Measurements from ENCODE around the gene DAP.
"Not testable (repeated sequence)": the region's sequence is repeated elsewhere in the genome, so short reads cannot be mapped to it uniquely, and the experiment has no call there.

DAP gene

DNA sequence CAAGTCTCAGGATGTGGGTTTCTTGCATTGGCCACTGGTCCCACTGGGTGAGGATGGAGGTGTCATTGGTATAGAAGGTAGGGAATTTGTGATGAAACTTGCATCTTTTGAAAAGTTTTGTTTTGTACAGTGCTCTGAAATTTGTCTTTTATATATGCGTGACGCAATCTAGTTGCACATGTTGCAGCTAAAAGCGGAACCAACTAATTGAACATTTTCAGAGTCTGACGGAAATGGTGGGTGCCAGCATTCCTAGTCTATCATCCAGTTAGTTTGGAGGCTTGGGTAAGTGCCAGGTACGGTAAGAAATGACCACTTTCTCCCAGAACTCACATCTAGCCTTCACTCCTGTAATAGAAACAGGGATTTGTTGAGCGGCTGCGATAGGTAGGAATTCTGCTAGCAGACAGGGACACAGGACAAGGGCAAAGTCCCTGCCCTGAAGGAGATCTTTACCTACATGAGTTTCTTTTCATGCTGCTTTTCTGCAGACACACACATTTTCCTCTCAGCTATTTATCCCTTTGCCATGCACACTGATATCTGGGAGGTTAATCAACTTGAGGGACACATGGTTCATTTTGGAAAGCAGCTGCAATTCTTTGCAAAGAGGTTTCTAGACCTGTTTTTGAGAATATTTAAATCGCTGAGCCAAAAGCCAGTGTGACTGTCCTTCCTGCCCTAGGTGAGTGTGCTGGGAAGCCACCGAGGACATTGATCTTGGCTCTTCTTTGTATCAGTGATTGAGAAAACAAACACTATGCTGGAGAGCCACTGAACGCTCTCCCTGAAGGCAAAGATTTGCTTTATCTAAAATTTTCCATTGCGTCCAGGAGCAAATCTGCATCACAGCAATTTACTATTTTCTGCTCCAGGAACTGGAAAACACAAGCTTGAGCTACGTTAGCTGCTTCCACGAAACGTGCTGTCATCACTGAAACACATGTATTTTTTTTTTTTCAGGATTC, 89.7 kb downstream of the DAP start:
- Histone ChIP-seq H3K36me3 (ENCODE audit: insufficient read depth, insufficient read length, low read length) (no peaks in the 10 kb centered on the region), H3K9ac (ENCODE audit: insufficient read length, low read depth) (no peak overlapping the region), H3K27me3 (ENCODE audit: insufficient read depth, insufficient read length) (no peaks in the 10 kb centered on the region), H3K9me3 (ENCODE audit: insufficient read depth, low read length) (no peaks in the 10 kb centered on the region), H3K4me3 (ENCODE audit: insufficient read length, low read depth) (no peak overlapping the region), H3K4me1 (ENCODE audit: insufficient read depth, insufficient read length) (no peaks in the 10 kb centered on the region)
- TF ChIP-seq YY1 (IDR thresholded peaks at IDR 0.05; ENCODE audit: insufficient read depth, insufficient read length) (no peak), ZNF274 (IDR thresholded peaks at IDR 0.05; ENCODE audit: low read depth, low read length) (no peak), SUZ12 (IDR thresholded peaks at IDR 0.05; ENCODE audit: extremely low read depth, insufficient read depth, insufficient read length) (no peak)
- no peak for DNase-seq (ENCODE audit: low read depth, low spot score)

DNA sequence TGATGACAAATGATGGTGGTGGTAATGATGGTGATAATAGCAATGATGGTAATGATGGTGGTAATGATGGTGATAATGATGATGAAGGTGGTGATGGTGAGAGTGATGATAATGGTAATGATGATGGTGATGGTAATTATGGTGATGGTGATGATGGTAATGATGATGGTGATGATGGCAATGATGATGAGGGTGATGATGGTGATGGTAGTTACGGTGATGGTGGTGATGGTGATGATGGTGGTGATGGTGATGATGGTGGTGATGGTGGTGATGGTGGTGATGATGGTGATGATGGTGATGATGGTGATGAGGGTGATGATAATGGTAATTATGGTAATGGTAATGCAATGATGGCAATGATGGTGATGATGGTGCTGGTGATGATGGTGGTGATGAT, 91.1 kb downstream of the DAP start:
- Histone ChIP-seq H3K36me3 (ENCODE audit: insufficient read depth, insufficient read length, low read length) (no peaks in the 10 kb centered on the region), H3K27me3 (ENCODE audit: insufficient read depth, insufficient read length) (no peaks in the 10 kb centered on the region), H3K9ac (ENCODE audit: insufficient read length, low read depth) (no peak overlapping the region), H3K4me1 (ENCODE audit: insufficient read depth, insufficient read length) (no peaks in the 10 kb centered on the region), H3K4me3 (ENCODE audit: insufficient read length, low read depth) (no peak overlapping the region), H3K9me3 (ENCODE audit: insufficient read depth, low read length) (no peaks in the 10 kb centered on the region)
- no peak for TF ChIP-seq ZNF274 (IDR thresholded peaks at IDR 0.05; ENCODE audit: low read depth, low read length)
- no peak for DNase-seq (ENCODE audit: low read depth, low spot score)

DNA sequence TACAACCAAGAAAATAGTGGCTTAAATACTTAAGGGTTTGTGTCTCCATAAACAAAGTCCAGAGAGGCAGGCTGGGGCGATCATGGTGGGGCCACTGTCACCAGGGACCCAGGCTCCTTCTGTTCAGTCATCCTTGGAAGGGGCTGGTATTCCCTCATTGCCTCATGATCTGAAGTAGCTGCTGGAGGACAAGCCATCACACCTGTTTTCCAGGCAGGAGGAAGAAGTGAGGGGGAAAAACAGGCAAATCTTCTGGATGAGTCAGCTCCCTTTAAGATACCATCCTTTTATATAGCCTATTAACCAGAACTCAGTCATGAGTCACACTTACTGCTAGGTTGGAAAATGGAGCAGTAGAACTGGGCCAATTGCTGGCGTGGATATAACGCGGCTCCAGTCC, 92.3 kb downstream of the DAP start:
- no peak for TF ChIP-seq ZNF274 (IDR thresholded peaks at IDR 0.05; ENCODE audit: low read depth, low read length)
- TF ChIP-seq YY1 (IDR thresholded peaks at IDR 0.05; ENCODE audit: insufficient read depth, insufficient read length): no peak
- no peak for TF ChIP-seq SUZ12 (IDR thresholded peaks at IDR 0.05; ENCODE audit: extremely low read depth, insufficient read depth, insufficient read length)
- H3K4me1 ChIP-seq (ENCODE audit: insufficient read depth, insufficient read length): no peaks in the 10 kb centered on the region
- no peaks in the 10 kb centered on the region for H3K27me3 ChIP-seq (ENCODE audit: insufficient read depth, insufficient read length)

DNA sequence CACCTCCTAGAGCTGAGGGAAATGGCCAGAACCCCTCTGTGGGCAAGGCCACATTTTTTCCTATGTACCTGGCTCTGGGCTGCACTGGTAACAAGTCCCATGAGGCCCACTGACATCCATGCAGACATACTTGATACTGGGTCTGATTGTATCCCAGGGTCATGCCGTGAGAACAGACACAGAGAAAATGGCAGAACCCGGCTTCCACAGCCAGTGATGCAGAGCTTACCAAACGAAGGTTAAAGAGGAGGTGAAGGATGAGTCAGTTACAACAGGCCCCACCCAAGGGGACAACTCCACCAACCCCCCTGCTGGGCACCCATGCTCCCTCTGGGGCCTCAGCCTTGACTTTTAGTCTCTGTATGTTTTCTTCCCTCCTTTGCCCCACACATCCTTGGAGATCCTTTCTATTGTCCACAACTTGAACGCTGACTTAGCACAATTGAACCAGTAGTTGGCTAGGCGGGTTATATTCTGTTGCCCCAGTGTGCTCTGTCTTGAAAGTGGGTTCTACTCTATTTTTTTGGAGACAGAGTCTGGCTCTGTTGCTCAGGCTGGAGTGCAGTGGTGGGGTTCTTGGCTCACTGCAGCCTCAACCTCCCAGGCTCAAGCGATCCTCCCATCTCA, 93.5 kb downstream of the DAP start:
- Histone ChIP-seq H3K36me3 (ENCODE audit: insufficient read depth, insufficient read length, low read length) (no peaks in the 10 kb centered on the region), H3K27me3 (ENCODE audit: insufficient read depth, insufficient read length) (no peaks in the 10 kb centered on the region), H3K9ac (ENCODE audit: insufficient read length, low read depth) (no peak overlapping the region), H3K4me1 (ENCODE audit: insufficient read depth, insufficient read length) (no peaks in the 10 kb centered on the region), H3K4me3 (ENCODE audit: insufficient read length, low read depth) (no peak overlapping the region), H3K9me3 (ENCODE audit: insufficient read depth, low read length) (no peaks in the 10 kb centered on the region)
- TF ChIP-seq YY1 (IDR thresholded peaks at IDR 0.05; ENCODE audit: insufficient read depth, insufficient read length): no peak
- no peak for TF ChIP-seq ZNF274 (IDR thresholded peaks at IDR 0.05; ENCODE audit: low read depth, low read length)
- TF ChIP-seq SUZ12 (IDR thresholded peaks at IDR 0.05; ENCODE audit: extremely low read depth, insufficient read depth, insufficient read length): no peak
- no peak for DNase-seq (ENCODE audit: low read depth, low spot score)

More for the DNA sequence above, 92.3 kb downstream of the DAP start:
- no peak overlapping the region for H3K4me3 ChIP-seq (ENCODE audit: insufficient read length, low read depth)
- no peaks in the 10 kb centered on the region for H3K36me3 ChIP-seq (ENCODE audit: insufficient read depth, insufficient read length, low read length)
- no peak overlapping the region for H3K9ac ChIP-seq (ENCODE audit: insufficient read length, low read depth)
- no peak for DNase-seq (ENCODE audit: low read depth, low spot score)
- H3K9me3 ChIP-seq (ENCODE audit: insufficient read depth, low read length): no peaks in the 10 kb centered on the region

DNA sequence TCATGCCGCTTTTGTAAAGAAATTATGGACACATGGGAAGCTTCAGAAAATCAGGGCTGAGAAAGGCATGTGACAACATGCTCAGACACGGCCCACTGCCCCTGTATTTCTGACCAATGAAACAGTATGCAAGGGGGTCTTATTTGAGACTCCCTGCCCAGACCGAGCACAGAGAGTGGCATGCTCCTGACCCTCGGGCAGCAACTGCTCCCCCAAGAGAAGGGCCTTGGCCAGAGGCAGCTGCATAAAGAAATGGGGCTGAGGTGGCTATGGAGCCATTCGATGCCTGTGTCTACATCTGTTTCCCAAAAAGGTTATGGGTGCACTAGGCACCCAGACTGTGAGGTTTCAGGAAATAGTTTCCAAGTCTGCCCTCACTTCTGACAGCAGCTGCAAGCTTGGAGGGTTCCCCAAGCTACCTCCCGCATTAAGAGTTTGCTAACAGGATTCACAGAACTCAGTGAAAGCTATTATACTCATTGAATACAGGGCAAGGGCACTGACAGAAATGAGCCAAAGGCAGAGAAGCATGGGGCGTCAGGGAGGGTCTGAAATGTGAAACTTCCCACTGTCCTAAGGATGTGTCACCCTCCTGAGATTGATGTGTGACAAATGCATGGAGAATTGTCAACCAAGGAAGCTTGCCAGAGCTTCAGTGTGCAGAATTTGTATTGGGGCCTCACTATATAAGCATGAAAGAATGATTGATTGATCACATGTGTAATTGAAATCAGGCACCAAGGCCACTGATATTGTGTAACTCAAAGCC, 94.3 kb downstream of the DAP start:
- TF ChIP-seq SUZ12 (IDR thresholded peaks at IDR 0.05; ENCODE audit: extremely low read depth, insufficient read depth, insufficient read length): no peak
- DNase-seq (ENCODE audit: low read depth, low spot score): no peak
- Histone ChIP-seq H3K9ac (ENCODE audit: insufficient read length, low read depth) (no peak overlapping the region), H3K9me3 (ENCODE audit: insufficient read depth, low read length) (no peaks in the 10 kb centered on the region), H3K4me3 (ENCODE audit: insufficient read length, low read depth) (no peak overlapping the region), H3K4me1 (ENCODE audit: insufficient read depth, insufficient read length) (no peaks in the 10 kb centered on the region), H3K27me3 (ENCODE audit: insufficient read depth, insufficient read length) (no peaks in the 10 kb centered on the region), H3K36me3 (ENCODE audit: insufficient read depth, insufficient read length, low read length) (no peaks in the 10 kb centered on the region)

DNA sequence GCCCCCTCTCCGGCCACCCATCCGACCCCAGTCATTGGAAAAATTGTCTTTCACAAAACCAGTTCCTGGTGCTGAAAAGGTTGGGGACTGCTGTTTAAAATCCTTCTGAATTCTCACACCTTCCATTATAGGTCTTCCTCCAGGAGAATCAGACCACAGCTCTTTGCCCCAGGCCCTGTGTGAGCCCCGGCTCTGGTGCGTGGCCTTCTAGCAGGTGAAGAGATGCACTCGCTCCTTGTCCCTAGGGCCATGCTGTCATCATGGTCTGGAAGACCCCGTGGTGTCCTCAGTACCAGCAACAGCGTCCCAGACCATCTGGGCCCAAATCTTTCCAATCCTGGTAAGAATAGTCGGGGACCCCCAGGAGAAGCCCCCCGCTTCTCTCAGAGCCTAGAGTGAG, 95.2 kb downstream of the DAP start:
- H3K27me3 ChIP-seq (ENCODE audit: insufficient read depth, insufficient read length): no peaks in the 10 kb centered on the region
- H3K4me3 ChIP-seq (ENCODE audit: insufficient read length, low read depth): no peak overlapping the region
- DNase-seq (ENCODE audit: low read depth, low spot score): no peak
- TF ChIP-seq ZNF274 (IDR thresholded peaks at IDR 0.05; ENCODE audit: low read depth, low read length) (no peak), SUZ12 (IDR thresholded peaks at IDR 0.05; ENCODE audit: extremely low read depth, insufficient read depth, insufficient read length) (no peak), YY1 (IDR thresholded peaks at IDR 0.05; ENCODE audit: insufficient read depth, insufficient read length) (no peak)
- no peaks in the 10 kb centered on the region for H3K36me3 ChIP-seq (ENCODE audit: insufficient read depth, insufficient read length, low read length)
- no peaks in the 10 kb centered on the region for H3K9me3 ChIP-seq (ENCODE audit: insufficient read depth, low read length)
- no peaks in the 10 kb centered on the region for H3K4me1 ChIP-seq (ENCODE audit: insufficient read depth, insufficient read length)
- no peak overlapping the region for H3K9ac ChIP-seq (ENCODE audit: insufficient read length, low read depth)

DNA sequence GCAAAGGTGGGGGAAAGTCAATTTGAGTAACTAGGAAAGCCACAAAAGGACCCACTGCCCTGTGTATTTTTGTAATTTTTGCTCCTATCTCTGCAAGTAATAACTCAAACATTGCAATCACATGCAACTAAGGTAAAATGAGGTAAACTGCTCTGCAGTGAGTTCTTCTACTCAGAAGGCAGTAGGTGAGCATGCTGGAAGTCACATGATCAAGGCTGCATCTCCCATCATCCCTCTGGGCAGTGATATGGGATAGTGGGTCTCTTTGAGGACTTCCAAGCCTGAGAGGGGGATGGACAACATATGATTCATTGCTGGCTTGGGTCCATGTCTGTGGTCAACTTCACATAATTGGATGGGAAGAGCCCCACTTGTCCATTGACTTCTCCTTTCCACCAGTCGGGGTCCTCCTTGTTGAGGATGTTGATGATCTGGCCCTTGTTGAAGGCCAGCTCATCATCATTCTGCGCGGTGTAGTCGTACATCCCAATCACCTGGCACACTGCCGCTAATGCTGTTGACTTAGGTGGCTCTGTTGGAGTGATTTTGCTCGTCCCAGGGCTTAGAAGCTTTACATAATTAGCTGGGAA, 96.8 kb downstream of the DAP start:
- H3K4me3 ChIP-seq (ENCODE audit: insufficient read length, low read depth); H3K27me3 ChIP-seq (ENCODE audit: insufficient read depth, insufficient read length); H3K4me1 ChIP-seq (ENCODE audit: insufficient read depth, insufficient read length); H3K9me3 ChIP-seq (ENCODE audit: insufficient read depth, low read length); DNase-seq (ENCODE audit: low read depth, low spot score); H3K36me3 ChIP-seq (ENCODE audit: insufficient read depth, insufficient read length, low read length); H3K9ac ChIP-seq (ENCODE audit: insufficient read length, low read depth): not testable (repeated sequence)

Measured in NT2/D1 (cell line).